D721Med (cell line): ENCODE results near the gene ATCAY.
"Not testable (repeated sequence)": the region's sequence is repeated elsewhere in the genome, so short reads cannot be mapped to it uniquely, and the experiment has no call there.

Experiments
- DNase-seq: peaks from one replicate; pipeline ENCODE4 v3.0.0; 2011; ENCODE audit warnings: low spot score; ENCODE audit not compliant: insufficient read length
- FAIRE-seq: peaks from 2 replicates; lab custom pipeline; 2011; peaks lifted over from hg19 to GRCh38; lab: Jason Lieb, UNC
- CTCF ChIP-seq: IDR thresholded peaks from 2 replicates; pipeline ENCODE4 v1.5.1; 2012; ENCODE audit warnings: mild to moderate bottlenecking, control low read depth; ENCODE audit not compliant: insufficient read depth; ENCODE audit errors: missing control alignments

ATCAY gene

GRCh38 chr19:3882041-3882384 lies 1.5 kb downstream of the ATCAY start:
- no peak for DNase-seq
- no peak for TF ChIP-seq CTCF
- no peak for FAIRE-seq

GRCh38 chr19:3890591-3890990 lies 10.1 kb downstream of the ATCAY start:
- no peak for DNase-seq
- no peak for FAIRE-seq
- TF ChIP-seq CTCF = no peak

GRCh38 chr19:3893509-3894179 lies 13.2 kb downstream of the ATCAY start:
- no peak for DNase-seq
- no peak for FAIRE-seq
- no peak for TF ChIP-seq CTCF

GRCh38 chr19:3894959-3895358 lies 14.5 kb downstream of the ATCAY start:
- DNase-seq, FAIRE-seq: not testable (repeated sequence)

- DNase-seq (no peak), FAIRE-seq (no peak)
- no peak for TF ChIP-seq CTCF
Observed at GRCh38 chr19:3895788-3896187, 15.3 kb downstream of the ATCAY start.

GRCh38 chr19:3897936-3898335 lies 17.5 kb downstream of the ATCAY start:
- FAIRE-seq (no peak), DNase-seq (no peak)
- no peak for TF ChIP-seq CTCF

GRCh38 chr19:3898426-3898825 lies 17.9 kb downstream of the ATCAY start:
- DNase-seq (no peak), FAIRE-seq (no peak)
- no peak for TF ChIP-seq CTCF
